GM18870 (cell line): ENCODE data around the gene COL15A1.

Experiments
- ATAC-seq: cut with Tn5 transposase; IDR thresholded peaks from one replicate; pipeline ENCODE4 v1.9.1; 2021; ENCODE audit warnings: moderate library complexity; ENCODE audit not compliant: unreplicated experiment

The COL15A1 gene

DNA sequence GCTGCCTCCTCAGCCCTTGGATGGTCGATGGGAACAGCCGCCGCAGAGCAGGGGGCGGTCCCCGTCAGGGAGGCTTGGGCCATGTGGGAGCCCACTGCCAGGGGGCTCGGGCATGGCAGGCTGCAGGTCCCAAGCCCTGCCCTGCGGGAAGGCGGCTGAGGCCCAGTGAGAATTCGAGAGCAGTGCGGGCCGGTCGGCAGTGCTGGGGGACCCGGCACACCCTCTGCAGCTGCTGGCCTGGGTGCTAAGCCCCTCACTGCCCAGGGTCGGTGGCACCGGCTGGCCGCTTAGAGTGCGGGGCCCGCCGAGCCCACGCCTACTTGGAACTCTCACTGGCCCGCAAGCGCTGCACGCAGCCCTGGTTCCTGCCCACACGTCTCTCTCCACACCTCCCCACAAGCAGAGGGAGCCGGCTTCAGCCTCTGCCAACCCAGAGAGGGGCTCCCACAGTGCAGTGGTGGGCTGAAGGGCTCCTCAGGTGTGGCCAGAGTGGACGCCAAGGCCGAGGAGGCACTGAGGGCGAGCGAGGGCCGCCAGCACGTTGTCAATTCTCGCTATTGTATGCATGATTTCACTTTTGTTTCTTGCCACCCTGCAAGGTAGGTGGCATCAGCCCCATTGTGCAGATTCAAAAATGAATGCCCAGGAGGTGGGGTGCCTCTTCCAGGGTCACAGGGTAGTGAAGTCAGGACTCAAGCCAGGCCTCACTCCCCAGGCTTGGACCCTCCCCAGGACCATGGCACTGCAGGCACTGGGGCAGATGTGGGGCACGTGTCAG, 48.6 kb downstream of the COL15A1 start:
- no peak for ATAC-seq

DNA sequence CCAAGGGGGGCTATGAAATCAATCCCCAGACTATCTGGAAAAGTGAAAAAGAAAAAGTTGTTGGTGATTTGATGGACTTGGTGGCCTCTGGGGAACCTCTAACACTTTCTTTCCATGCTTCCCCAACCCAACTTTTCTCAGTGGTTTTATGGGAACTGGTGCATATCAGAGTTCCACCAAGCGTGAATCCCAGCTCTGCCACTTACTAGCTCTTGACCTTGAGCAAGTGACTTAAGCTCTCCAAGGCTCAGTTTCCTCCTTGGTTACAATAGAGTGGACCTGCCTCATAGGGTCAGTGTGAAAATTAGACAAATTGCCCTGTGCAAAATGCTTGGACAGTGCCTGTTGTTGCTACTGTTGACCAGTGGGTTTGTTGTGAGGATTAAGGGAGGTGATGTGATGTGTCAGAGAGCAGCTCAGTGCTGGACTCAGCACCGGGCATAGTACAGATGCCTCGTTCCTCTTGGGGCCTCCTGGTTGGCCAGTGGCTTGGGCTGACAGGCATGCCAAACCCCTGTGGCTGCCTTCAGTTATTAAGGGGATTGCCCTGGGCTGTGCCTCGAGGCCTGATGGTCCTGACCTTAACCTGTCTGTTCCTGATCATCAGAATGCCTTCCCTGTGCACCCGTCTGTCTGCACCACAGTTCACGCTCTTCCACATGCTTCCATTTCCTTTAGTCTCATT, 49.3 kb downstream of the COL15A1 start:
- peak; percentile 10 for ATAC-seq

DNA sequence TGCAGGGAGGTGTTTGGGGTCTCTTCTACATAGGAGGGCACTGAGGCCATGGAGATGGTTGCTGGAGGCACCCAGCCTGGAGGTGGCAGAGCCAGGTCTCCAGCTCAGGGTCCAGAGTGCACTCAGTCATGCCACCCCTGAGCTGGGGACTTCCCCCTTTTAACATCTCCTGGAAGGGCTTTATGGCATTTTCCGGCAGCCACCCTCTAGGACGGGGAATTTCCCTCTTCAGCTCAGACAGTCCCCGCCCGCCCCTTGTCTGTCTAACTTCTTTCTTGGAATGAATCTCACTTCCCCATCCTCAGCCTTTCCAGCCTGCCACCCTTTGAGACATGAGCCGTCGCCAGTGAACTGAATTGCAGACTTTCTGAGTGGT, 49.9 kb downstream of the COL15A1 start:
- ATAC-seq = peak; percentile 74

DNA sequence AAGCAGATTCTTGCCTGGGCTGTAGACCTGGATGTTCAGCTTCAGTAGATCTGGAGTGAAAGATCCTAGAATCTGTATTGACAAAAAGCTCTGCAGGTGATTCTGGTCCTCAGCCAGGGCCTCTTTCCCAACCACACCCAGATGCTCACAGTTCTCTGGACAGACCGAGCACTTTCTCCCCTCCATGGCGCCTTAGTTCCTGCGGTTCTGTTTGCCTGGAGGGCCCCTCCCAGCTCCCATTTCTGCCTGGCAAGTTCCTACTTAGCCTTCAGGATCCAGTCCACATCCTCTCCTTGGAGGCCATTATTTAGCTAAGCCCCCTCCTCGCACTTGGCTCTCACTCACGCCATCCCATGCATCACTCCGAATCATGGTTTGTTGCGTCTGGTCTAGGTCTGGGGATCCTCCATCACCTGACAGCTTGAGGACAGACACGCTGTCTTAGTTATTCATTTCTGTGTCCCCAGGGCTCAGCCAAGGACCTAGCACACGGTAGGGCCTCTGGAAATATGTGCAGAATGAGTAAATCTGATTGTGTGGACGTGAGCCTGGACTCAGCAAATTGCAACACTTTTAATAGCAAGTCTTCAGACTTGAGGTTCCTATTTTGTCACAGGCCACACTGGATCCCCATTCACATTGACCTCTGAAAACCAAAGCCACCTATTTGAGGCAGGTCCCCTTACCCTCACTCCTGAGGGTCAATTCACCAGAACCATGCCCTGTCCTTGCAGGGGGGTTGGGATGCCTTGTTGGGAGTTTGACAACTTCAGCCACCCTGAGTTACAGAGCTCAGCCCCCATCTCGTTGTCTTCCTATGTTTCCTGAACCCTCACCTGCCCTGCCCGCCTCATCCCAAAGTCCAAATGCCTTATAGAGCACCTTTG, 50.7 kb downstream of the COL15A1 start:
- no peak for ATAC-seq

DNA sequence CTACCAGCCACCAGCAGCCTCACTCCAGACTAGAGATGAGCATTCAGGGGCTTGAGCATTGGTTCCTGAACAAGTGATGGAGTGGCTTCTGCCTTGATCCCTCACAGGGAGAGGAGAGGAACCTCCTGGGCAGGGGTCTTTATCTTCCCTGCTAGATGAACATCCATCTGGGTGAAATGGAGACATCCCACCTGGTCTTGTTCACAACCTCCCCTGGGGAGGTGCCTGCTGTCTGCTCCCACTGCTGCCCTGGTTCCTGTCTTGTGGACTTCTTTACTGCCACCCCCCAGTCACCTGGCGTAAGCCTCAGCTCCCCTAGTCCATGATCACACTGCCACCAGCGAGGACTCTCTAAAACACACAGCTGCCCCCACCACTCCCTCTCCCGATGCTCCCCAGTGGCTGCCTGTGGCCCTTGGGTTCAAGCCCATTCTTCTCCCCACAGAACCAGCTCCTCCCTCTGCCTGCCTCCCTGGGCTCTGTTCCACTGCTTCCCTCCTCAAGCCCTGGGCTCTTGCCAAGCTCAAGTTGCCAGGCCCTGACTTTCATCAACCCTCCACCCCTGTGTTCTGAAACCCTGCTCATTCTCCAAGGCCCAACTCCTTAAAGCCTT, 51.5 kb downstream of the COL15A1 start:
- no peak for ATAC-seq

DNA sequence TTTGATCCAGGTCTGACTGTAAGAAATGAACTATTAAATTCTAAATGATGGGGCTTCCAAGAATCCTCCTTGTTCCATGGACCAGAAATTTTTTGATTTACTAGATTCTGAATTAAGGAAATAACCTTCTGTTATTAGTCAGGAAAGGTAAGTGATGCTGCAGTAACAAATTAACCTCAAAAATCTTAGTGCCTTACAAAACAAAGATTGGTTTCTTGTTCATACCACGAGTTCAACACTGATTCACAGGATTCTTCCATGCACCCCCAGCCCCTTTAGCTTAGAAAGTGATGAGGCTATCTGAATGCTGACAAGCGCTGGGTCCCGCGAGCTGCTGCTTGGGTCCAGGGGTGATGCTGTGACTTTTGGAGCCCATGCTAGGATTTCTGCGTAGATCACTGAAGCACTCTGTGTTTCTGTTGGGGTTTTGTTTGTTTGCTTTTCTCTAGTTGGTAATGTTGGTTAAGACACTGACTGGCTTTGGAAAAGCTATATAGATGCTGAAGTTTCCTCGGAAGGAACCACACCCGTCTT, 52.3 kb downstream of the COL15A1 start:
- no peak for ATAC-seq

DNA sequence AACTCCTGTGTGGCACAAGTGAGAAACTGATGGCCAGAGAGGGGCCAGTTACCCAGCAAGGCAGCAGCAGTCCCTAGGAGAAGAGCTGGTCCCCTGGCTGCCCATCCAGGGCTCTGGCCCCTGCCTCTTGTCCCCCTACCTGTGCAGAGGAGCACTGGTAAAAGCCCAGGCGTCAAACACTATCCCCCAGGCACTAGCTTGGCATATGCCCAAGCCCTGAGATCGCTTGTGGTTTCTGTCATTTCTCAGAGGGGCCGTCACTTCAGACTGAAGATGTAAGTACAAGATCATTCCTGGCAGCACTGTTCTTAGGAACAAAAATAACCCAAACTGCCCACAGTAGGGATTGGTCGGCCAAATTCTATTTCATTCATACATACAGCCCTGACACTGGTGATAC, 53.9 kb downstream of the COL15A1 start:
- ATAC-seq = no peak

DNA sequence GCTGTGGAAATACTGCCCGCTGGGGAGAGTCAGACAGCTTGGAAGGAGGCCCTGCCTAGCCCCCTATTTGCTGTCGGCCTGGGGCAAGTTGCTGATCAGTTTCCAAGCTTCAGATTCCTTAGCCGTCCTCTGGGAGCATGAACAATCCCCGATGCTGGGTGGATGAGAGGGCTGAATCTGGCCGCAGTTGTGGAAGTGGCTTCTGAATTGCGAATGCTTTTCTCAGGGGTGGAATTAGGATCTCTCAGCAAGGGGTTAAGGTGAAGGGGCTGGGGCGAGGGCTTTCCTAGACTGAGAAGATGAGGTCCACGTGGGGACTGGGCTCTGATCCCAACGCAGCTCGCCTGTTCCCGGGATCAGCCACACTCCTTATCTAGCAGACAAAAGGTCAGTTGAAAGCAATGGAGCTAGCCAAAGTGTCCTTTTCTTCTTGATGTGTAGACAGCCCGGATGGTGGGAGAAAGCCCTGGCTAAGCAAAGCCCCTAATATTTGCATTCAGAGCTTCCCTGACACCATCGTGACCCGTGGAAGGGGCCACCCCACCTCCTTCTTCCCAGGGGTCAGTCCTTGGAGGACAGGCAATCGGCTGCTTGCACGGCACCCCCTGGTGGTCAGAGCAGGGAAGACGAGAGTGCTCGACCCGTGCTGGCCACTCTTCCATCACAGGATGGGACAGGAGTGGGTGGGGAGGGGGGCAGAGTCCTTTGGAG, 54.9 kb downstream of the COL15A1 start:
- ATAC-seq = no peak

DNA sequence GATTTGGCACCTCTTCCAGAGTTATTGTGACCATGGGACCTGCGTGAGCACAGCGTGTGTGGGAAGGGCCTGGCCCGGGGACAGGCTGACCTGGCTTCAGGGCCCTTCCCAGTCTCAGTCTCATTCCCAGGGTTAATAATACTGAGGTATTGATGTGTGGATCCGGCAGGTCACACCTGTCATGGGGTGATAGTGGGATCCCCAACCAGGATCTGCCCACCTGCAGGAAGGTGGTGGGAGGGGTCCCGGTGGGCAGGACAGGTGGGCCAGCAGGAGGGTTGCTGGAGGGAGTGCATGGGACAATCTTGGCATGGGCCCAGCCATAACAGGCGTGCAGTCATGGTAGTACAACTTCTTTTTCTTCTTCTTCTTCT, 55.4 kb downstream of the COL15A1 start:
- no peak for ATAC-seq

DNA sequence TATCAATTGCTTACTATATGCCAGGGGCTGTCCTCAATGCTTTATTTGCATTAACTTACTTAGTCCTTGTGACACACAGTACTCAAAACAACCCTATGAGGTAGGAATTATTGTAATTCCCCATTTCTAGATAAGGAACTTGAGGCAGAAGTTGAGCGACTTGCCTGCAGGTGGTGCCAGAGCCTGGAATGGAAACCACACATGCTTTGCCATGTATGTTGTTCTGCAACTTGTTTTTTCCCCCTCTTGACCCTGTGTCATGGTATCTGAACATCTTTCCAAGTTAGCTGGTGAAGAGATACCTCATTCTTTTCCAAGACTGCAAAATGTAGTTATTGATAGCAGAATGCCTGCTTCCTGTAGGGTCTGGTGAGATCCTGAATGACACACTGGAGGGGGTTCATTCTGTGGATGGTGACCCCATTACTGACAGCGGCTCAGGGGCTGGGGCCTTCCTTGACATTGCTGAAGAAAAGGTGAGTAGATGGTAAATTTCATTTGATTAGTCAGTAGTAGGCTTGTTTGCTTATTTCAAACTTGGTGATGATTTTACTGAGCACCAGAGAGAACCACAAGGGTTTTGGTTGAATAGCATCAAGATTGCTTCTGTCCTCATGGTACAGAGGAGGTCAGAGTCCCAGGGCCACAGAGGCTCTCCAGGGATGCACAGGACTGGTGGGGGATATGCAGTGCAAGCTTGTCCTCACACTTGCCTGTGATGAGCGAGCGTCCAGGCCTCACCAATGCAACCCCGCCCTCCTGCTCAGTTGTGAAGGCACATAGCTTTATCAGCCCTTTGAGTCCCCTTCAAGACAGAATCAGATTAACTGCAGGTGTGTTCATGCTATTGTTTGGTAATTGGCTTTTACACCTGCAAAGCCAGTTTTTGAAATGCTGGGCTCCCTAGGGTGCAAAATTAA, 57.0 kb downstream of the COL15A1 start:
- ATAC-seq = no peak

DNA sequence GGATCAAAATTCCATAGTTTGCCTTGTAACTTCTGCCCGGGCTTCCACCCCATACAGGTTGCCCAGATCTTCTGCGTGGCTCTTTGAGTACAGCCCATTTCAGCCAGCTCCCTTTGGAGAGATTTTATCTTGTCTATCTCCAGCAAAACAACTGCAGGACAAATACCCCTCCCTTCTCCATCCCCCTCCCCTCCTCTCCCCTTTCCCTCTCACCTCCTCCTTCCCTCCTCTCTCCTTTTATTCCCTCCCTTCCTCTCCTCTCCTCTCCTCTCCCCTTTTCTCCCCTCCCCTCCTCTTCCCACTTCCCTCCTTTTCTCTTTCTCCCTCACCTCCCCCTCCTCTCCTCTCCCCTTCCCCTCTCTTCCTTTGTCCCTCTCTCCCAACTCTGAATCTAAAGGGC, 58.2 kb downstream of the COL15A1 start:
- no peak for ATAC-seq

DNA sequence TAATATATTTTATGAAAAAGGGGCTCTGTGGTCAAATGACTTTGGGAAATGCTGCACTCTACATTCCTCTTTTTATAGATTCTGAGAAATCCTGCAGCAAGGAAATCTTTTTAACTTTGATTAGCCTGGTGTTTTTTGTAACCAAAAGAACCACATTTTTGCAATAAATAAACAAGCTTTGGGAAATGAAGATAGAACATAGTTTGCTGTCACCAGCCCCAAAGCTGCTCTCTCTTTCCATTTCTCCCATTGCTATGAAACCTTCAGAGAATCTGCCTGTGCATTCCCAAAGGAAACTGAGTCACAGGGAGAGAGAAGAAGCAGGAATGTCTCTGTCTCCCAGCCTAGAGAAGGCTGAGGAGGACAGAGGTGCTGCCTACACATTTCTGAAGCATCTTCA, 59.0 kb downstream of the COL15A1 start:
- ATAC-seq = no peak

DNA sequence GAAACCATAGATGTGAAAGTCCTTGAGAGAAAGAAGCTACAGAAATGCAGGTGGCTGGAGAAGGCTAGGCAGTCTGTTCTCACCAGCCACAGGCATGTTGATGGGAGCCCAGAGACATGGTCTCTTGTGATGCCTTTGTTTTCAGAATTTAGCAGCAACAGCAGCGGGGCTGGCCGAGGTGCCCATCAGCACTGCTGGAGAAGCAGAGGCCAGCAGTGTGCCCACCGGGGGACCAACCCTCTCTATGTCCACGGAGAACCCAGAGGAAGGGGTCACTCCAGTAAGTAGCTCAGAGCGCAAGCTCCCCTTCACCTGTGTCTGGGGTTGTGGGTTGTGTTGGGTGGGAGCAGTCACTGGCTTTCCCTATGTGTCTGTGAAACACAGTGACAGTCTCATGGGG, 59.6 kb downstream of the COL15A1 start:
- no peak for ATAC-seq

DNA sequence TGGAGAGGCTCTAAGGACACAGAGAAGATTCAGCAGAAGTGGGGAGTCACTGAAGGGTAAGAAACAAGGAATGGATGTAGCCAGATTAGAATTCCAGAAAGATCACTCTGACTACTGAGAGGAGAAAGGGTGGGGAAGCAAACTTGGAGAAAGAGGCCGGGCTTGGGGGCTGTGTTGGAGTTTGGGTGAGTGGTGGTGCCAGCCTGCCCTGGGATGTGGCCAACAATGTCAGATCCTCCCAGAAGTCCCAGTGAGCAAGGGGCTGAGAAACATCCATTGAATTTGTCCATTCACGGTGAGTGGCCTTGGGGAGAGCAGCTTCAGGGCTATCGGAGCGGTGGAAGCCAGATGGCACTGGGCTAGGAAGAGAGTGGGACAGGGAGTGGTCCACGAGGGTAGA, 60.4 kb downstream of the COL15A1 start:
- ATAC-seq = no peak

DNA sequence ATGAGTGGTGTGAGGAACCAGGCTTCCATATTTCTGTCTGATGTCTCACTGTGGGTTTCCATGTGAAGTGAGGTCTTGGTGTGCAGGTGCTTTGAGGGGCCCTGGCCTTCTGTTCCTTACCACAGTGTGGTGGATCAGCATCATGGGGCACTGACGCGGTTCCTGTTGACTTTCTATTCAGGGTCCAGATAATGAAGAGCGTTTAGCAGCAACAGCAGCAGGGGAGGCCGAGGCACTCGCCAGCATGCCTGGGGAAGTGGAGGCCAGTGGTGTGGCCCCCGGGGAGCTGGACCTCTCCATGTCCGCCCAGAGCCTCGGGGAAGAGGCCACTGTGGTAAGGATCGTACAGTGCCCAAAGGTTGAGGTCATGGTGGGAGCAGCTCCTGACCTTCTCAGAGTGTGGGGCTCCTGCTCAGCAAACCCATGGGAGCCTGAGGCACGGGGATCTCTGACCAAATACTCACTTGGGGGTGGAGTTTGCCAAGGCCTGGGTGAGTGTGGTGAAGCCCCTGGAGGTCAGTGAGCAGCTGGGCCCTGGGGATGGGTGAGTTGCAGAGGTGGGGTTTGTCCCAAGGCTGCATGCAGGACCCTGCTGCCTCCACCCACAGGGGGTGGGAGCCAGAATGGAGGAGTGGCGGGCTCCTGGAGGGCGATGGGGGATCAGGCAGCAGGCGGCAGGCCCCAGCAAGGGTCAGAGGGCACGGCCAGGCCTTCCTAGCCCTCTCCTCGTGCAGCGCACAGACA, 61.2 kb downstream of the COL15A1 start:
- ATAC-seq = no peak

DNA sequence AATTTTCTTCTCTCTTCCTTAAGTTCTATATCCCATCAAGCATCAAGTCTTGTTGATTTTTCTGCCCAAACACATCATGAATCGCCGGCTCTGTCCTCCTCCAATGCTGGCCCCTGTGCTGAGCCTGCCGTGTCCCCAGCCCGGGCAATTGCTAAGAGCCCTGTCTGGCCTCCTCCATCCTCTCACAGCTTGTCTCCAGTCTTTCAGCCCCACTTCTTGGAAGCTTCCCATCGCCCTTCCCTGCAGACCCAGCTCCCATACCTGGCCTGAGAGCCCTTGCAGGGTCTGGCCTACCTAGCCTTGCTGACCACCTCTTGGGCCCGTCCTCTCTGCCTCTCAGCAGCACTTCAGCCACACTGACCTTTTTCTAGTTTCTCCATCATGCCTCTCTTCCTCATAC, 61.9 kb downstream of the COL15A1 start:
- no peak for ATAC-seq

DNA sequence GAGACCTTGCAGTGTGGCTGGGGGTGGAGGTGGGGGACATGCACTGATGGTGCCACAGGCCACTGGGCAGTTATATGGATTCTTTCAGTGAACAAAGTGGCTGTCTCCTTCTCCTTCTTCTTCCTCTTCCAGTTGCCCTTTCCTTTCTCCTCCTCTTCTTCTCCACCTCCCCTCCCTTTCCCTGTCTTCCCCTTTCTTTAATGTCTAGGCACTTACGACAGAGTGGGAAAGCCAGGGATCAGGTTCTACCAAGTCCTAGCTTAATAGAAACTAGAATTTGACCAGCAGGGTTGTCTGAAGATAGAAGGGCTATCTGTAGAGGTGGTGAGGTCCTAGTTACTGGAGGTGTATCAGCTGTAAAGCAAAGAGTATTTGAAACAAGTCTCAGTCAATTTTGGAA, 62.8 kb downstream of the COL15A1 start:
- ATAC-seq = no peak

DNA sequence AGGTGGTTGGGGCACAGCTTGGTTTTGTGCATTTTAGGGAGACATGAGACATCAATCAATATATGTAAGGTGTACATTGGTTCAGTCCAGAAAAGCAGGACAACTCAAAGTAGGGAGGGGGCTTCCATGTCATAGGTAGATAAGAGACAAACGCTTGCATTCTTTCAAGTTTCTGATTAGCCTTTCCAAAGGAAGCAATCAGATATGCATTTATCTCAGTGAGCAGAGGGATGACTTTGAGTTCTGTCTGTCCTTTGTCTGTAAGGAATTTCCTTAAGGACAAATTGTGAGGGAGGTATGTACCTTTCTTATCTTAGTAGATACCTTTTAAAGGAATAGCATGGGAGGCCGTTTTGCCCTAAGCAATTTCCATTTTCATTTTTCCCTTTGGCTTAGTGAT, 63.3 kb downstream of the COL15A1 start:
- no peak for ATAC-seq

DNA sequence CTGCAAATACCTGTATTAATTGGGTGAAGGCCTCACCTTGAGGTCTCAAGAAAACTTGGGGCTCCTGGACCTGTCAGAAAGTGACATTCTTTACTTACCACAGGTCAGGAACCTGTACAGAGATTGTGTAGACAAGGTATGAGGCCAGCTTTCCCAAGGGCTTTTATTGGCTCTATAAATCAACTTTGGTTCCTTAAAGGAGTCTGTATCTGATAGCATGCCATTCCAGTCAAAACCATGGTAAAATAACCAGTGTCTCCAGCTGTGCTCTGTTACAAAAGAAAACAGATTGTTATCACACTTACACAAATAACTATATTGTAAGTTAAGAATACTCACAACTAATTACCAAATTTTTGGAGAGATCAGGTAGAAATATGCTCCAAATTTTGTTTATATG, 64.5 kb downstream of the COL15A1 start:
- no peak for ATAC-seq
